HepG2 (cell line): Measurements from ENCODE around the gene CPT1B. TPM values are rescaled to one million over a fixed set of nuclear protein-coding genes. Genes with fewer than 3 reads are reported as not detected.

Source experiments
- ARHGAP35 ChIP-seq: sonication (generic); formaldehyde crosslinking; IDR thresholded peaks from 2 replicates; pipeline ENCODE4 v1.9.0; 2022; ENCODE audit warnings: mild to moderate bottlenecking, inconsistent platforms, moderate library complexity, missing genetic modification reagents, borderline replicate concordance
- CCDC6 ChIP-seq: sonication (generic); formaldehyde crosslinking; IDR thresholded peaks from 2 replicates; pipeline ENCODE4 v1.8.1; 2022; ENCODE audit warnings: mild to moderate bottlenecking, missing genetic modification reagents, moderate library complexity
- CEBPB ChIP-seq: IDR thresholded peaks from 2 replicates; pipeline ENCODE4 v1.6.1; 2011; ENCODE audit warnings: low read depth, low read length, improper control_type of control experiment, borderline replicate concordance
- CHCHD3 ChIP-seq: sonication (generic); formaldehyde crosslinking; IDR thresholded peaks from 2 replicates; pipeline ENCODE4 v1.8.0; 2022; ENCODE audit warnings: mild to moderate bottlenecking, missing genetic modification reagents, moderate library complexity
- CREB1 ChIP-seq, 2 experiments: fragments of 450-650 bp in 1 of 2; IDR thresholded peaks; 2 replicates each; pipeline ENCODE4 v1.6.1; 2016 to 2017; ENCODE audit warnings: control low read depth in 1 of 2, mild to moderate bottlenecking in 1 of 2, missing compliant biosample characterization in 1 of 2, missing genetic modification characterization in 1 of 2
- GFI1 ChIP-seq: sonication (generic); formaldehyde crosslinking; IDR thresholded peaks from 2 replicates; pipeline ENCODE4 v1.5.0; 2020; ENCODE audit warnings: missing genetic modification reagents, mild to moderate bottlenecking, borderline replicate concordance
- KAT7 ChIP-seq: IDR thresholded peaks from 2 replicates; pipeline ENCODE4 v1.6.1; 2018; ENCODE audit warnings: borderline replicate concordance, missing compliant biosample characterization
- KDM3A ChIP-seq: IDR thresholded peaks from 2 replicates; pipeline ENCODE4 v1.6.1; 2018; ENCODE audit warnings: low read depth, missing compliant biosample characterization
- KDM5B ChIP-seq: sonication (generic); formaldehyde crosslinking; IDR thresholded peaks from 2 replicates; pipeline ENCODE4 v1.4.0; 2020; ENCODE audit warnings: missing genetic modification reagents, mild to moderate bottlenecking, borderline replicate concordance
- MEF2D ChIP-seq: sonication (generic); formaldehyde crosslinking; IDR thresholded peaks from 2 replicates; pipeline ENCODE4 v1.5.1; 2020; ENCODE audit warnings: mild to moderate bottlenecking, missing genetic modification reagents
- MLX ChIP-seq: IDR thresholded peaks from 2 replicates; pipeline ENCODE4 v1.6.1; 2016
- MXD4 ChIP-seq: IDR thresholded peaks from 2 replicates; pipeline ENCODE4 v1.6.1; 2016; ENCODE audit warnings: mild to moderate bottlenecking, missing biosample characterization, missing genetic modification reagents
- NFRKB ChIP-seq: fragments of 450-650 bp; IDR thresholded peaks from 2 replicates; pipeline ENCODE4 v1.6.1; 2017
- NFYB ChIP-seq: sonication (generic); formaldehyde crosslinking; IDR thresholded peaks from 2 replicates; pipeline ENCODE4 v1.4.0; 2020; ENCODE audit warnings: missing genetic modification reagents
- NFYC ChIP-seq: IDR thresholded peaks from 2 replicates; pipeline ENCODE4 v1.6.1; 2016; ENCODE audit warnings: missing genetic modification reagents, missing compliant biosample characterization
- PBX2 ChIP-seq: IDR thresholded peaks from 2 replicates; pipeline ENCODE4 v1.6.1; 2016; ENCODE audit warnings: control low read depth
- SMAD3 ChIP-seq: sonication (generic); formaldehyde crosslinking; IDR thresholded peaks from 2 replicates; pipeline ENCODE4 v1.4.0; 2020; ENCODE audit warnings: missing genetic modification reagents
- SRSF4 ChIP-seq: fragments of 200-400 bp; formaldehyde crosslinking; IDR thresholded peaks from one replicate; pipeline ENCODE4 v1.6.1; 2018; ENCODE audit warnings: mild to moderate bottlenecking, low read depth, low read length, moderate library complexity; ENCODE audit not compliant: poor library complexity, severe bottlenecking
- SUZ12 ChIP-seq: fragments of 150-350 bp; IDR thresholded peaks from 2 replicates; pipeline ENCODE4 v1.6.1; 2014; ENCODE audit warnings: low read depth, low read length
- TEAD3 ChIP-seq: optimal IDR thresholded peaks from 2 replicates; pipeline ENCODE3; 2016; ENCODE audit warnings: borderline replicate concordance
- XRCC5 ChIP-seq: fragments of 200-400 bp; formaldehyde crosslinking; optimal IDR thresholded peaks from 2 replicates; pipeline ENCODE3; 2017; ENCODE audit warnings: mild to moderate bottlenecking, low read length
- ZKSCAN5 ChIP-seq: sonication (generic); formaldehyde crosslinking; IDR thresholded peaks from 2 replicates; pipeline ENCODE4 v1.5.1; 2020; ENCODE audit warnings: mild to moderate bottlenecking, missing genetic modification reagents
- ZNF20 ChIP-seq: sonication (generic); formaldehyde crosslinking; IDR thresholded peaks from 2 replicates; pipeline ENCODE4 v1.4.0; 2020; ENCODE audit warnings: mild to moderate bottlenecking, moderate library complexity, missing genetic modification reagents
- ZNF354B ChIP-seq: sonication (generic); formaldehyde crosslinking; IDR thresholded peaks from 2 replicates; pipeline ENCODE4 v1.8.0; 2022; ENCODE audit warnings: mild to moderate bottlenecking, missing genetic modification reagents
- ZNF446 ChIP-seq: sonication (generic); formaldehyde crosslinking; IDR thresholded peaks from 2 replicates; pipeline ENCODE4 v1.5.0; 2020; ENCODE audit warnings: mild to moderate bottlenecking, missing genetic modification reagents
- ZNF530 ChIP-seq: sonication (generic); formaldehyde crosslinking; IDR thresholded peaks from 2 replicates; pipeline ENCODE4 v1.5.0; 2020; ENCODE audit warnings: low read depth, mild to moderate bottlenecking, missing genetic modification reagents
- ZNF644 ChIP-seq: IDR thresholded peaks from 2 replicates; pipeline ENCODE4 v1.6.1; 2016; ENCODE audit warnings: low read depth
- ZNF790 ChIP-seq: sonication (generic); formaldehyde crosslinking; IDR thresholded peaks from 2 replicates; pipeline ENCODE4 v1.8.0; 2022; ENCODE audit warnings: missing genetic modification reagents, mild to moderate bottlenecking, borderline replicate concordance
- polyA plus RNA-seq, 8 experiments: library from polyadenylated mRNA; depleted of rRNA in 3 of 8; stranded (reverse) in 7 of 8; unstranded in 1 of 8; fragments of >200 nt; fragmentation: Illumina TruSeq in 4 of 8; extraction: Trizol in 4 of 8; gene quantifications; 2 replicates each; pipeline versions ENCODE4 v1.2.1 to v1.2.3, GENCODE V29; 2011 to 2016; ENCODE audit warnings: low read depth in 4 of 8, missing spikeins in 1 of 8, mixed read lengths in 1 of 8; ENCODE audit not compliant: insufficient read depth in 1 of 8
- total RNA-seq, 5 experiments: library from RNA; depleted of rRNA; stranded (reverse); fragments of >200 nt; fragmentation: Illumina TruSeq; extraction: Trizol; gene quantifications; 2 replicates each; pipeline ENCODE4 v1.2.3, GENCODE V29; 2016; ENCODE audit warnings: low read depth in 1 of 5
- TF ChIP-seq, protein P1 (sequence below): sonication (generic); formaldehyde crosslinking; conservative IDR thresholded peaks from 2 replicates; pipeline ENCODE4 v1.8.0; 2022; ENCODE audit warnings: missing genetic modification reagents

The CPT1B gene
- total and polyA plus RNA-seq, 2 of the 13 experiments (the other 11 are each of a cell fraction or from before 2014, with no cell fraction given): 9.2 to 19.5 TPM

DNA sequence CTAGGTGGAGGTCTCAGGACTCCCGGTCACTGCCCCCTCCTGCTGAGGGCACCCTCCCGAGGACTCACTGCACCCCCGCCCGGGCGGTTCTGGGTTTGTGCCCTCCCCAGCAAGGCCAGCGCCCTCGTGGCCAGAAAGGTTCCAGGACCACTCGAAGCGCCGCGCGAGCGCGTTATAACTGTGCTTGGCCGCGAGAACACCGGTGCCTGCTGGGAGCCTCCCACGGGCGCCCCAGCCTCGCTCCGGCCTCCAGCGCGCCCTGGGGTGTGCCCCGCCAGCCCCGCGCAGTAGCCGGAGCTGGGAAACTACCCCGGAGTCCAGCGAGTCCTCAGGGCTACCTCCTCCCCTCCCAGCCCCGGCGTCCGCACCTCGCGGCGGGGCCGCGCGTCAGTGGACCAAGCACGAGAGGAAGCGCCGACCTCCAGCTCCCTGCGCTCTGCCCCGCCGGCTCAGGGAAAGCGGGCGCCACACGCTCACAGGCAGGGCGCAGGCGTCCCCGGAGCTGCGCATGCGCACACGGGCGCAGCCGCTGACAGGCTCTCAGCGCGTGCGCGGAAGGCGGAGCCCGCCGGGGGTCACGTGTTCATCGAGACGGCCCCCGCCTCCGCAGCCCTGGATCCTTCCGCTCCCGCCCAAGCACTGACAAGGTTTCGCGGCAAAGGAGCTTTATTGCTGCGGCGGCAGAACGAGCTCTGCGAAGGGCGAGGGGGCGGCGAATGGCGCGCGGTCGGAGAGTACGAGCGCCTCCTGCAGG lies 52.9 kb downstream of the CPT1B start, which contains the start of gene SCO2 (continued):
- TF ChIP-seq ZNF354B (CRISPR knock-in tag) (no peak), NFYC (no peak), NFRKB (no peak), MLX (CRISPR knock-in tag) (peak; percentile 56; the same call in 1 of the 2 replicates), PBX2 (CRISPR knock-in tag) (no peak), ZNF446 (CRISPR knock-in tag) (peak; percentile 46; the same call in 1 of the 2 replicates), MEF2D (CRISPR knock-in tag) (no peak; the same call in 1 of the 2 replicates), ZNF20 (CRISPR knock-in tag) (peak; percentile 23; the same call in 1 of the 2 replicates), SMAD3 (CRISPR knock-in tag) (0 out of 2 replicates have a peak, but pooled peaks have one; percentile 31), XRCC5 (peak; percentile 53), KAT7 (CRISPR knock-in tag) (peak; percentile 66; the same call in 1 of the 2 replicates), SUZ12 (no peak), SRSF4 (peak; percentile 92), CREB1 (IDR thresholded peaks at IDR 0.05) (0 out of 2 replicates have a peak, but pooled peaks have one; percentile 38), CREB1 (CRISPR knock-in tag; IDR thresholded peaks at IDR 0.05) (no peak), ZNF530 (CRISPR knock-in tag) (no peak), CEBPB (no peak), ZNF790 (peak; percentile 21; the same call in 1 of the 2 replicates), MXD4 (CRISPR knock-in tag) (peak; percentile 62), ZNF644 (CRISPR knock-in tag) (no peak), KDM5B (CRISPR knock-in tag) (peak; percentile 79; the same call in 1 of the 2 replicates), CHCHD3 (CRISPR knock-in tag) (no peak), ZKSCAN5 (CRISPR knock-in tag) (no peak), NFYB (peak; percentile 18; the same call in 1 of the 2 replicates), GFI1 (no peak), ARHGAP35 (CRISPR knock-in tag) (no peak; the same call in 1 of the 2 replicates), TEAD3 (CRISPR knock-in tag) (peak; percentile 65), KDM3A (CRISPR knock-in tag) (0 out of 2 replicates have a peak, but pooled peaks have one; percentile 14), CCDC6 (no peak)
- TF ChIP-seq, protein P1, sequence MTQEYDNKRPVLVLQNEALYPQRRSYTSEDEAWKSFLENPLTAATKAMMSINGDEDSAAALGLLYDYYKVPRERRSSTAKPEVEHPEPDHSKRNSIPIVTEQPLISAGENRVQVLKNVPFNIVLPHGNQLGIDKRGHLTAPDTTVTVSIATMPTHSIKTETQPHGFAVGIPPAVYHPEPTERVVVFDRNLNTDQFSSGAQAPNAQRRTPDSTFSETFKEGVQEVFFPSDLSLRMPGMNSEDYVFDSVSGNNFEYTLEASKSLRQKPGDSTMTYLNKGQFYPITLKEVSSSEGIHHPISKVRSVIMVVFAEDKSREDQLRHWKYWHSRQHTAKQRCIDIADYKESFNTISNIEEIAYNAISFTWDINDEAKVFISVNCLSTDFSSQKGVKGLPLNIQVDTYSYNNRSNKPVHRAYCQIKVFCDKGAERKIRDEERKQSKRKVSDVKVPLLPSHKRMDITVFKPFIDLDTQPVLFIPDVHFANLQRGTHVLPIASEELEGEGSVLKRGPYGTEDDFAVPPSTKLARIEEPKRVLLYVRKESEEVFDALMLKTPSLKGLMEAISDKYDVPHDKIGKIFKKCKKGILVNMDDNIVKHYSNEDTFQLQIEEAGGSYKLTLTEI (CRISPR knock-in tag): no peak
